Adrenal gland (tissue), 5 donors: ENCODE measurements around the gene PPP2R5E.

Source experiments
- POLR2A ChIP-seq, 2 donors: fragments of 450-650 bp; IDR thresholded peaks; one replicate each; pipeline ENCODE4 v1.6.1; 2017; ENCODE audit warnings: antibody characterized with exemption in 2 of 2, mild to moderate bottlenecking in 2 of 2, moderate library complexity in 1 of 2
- TF ChIP-seq, protein P1 (sequence below), 6 experiments: fragments of 450-650 bp in 4 of 6; fragments of 200-600 bp in 2 of 6; sonication (generic) in 1 of 6; IDR thresholded peaks; 1 replicate in 5 of 6; 2 replicates in 1 of 6; pipeline versions ENCODE4 v1.5.1 to v1.8.0; 2016 to 2021; ENCODE audit warnings: antibody characterized with exemption in 6 of 6, mild to moderate bottlenecking in 2 of 6, moderate library complexity in 1 of 6
- donor health status: DM: no; HTN: no; CAD: no.

DNA sequence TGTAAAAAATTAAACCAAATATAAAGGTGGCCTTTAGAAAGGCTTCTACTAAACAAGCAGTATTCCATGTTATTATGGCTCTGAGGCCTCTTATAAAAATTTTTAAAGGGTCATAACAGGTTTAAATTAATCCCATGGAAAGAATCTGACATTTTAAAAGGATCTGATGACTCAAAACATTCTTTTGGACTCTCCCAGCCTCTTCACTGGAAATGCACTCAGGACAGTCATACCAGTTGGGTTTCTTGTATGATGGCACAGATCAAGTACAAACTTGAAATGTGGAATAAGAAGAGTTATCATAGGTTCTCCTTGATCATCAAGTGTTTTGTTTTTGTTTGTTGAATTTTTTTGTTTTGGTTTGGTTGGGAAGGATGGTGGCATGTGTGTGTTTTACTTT is 50.8 kb downstream of the PPP2R5E start:
- TF ChIP-seq, protein P1, sequence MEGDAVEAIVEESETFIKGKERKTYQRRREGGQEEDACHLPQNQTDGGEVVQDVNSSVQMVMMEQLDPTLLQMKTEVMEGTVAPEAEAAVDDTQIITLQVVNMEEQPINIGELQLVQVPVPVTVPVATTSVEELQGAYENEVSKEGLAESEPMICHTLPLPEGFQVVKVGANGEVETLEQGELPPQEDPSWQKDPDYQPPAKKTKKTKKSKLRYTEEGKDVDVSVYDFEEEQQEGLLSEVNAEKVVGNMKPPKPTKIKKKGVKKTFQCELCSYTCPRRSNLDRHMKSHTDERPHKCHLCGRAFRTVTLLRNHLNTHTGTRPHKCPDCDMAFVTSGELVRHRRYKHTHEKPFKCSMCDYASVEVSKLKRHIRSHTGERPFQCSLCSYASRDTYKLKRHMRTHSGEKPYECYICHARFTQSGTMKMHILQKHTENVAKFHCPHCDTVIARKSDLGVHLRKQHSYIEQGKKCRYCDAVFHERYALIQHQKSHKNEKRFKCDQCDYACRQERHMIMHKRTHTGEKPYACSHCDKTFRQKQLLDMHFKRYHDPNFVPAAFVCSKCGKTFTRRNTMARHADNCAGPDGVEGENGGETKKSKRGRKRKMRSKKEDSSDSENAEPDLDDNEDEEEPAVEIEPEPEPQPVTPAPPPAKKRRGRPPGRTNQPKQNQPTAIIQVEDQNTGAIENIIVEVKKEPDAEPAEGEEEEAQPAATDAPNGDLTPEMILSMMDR (IDR thresholded peaks at IDR 0.05) = no peak
- TF ChIP-seq POLR2A (IDR thresholded peaks at IDR 0.05) = no peak
